HEK293 (cell line): ENCODE data around the gene WDR7.

ENCODE experiments used
- CTCF ChIA-PET: fragments of 350-600 bp; formaldehyde crosslinking; extraction: SDS; loops from one replicate; lab custom pipeline; 2021; ENCODE audit warnings: antibody characterized with exemption; lab: Yijun Ruan, JAX
- POLR2A ChIA-PET: fragments of 300-600 bp; formaldehyde crosslinking; extraction: SDS; loops from one replicate; lab custom pipeline; 2020; ENCODE audit warnings: antibody characterized with exemption, inconsistent platforms; lab: Yijun Ruan, JAX
- H3K27ac ChIP-seq: fragments of 200-500 bp; sonication (Bioruptor generic); 2 replicates; pipeline ENCODE4 v1.5.1; 2014; ENCODE audit warnings: low read depth, low read length, control low read depth, inconsistent platforms; ENCODE audit errors: extremely low read depth
- H3K36me3 ChIP-seq, 2 experiments: fragments of 200-500 bp in 1 of 2; sonication (Bioruptor generic) in 1 of 2; 1 replicate in 1 of 2; 2 replicates in 1 of 2; pipeline ENCODE4 v1.5.1; 2014 to 2017; ENCODE audit warnings: inconsistent platforms in 2 of 2, low read length in 2 of 2; ENCODE audit not compliant: control insufficient read depth in 2 of 2, insufficient read depth in 1 of 2
- H3K4me1 ChIP-seq: fragments of 200-500 bp; sonication (Bioruptor generic); 2 replicates; pipeline ENCODE4 v1.5.1; 2014; ENCODE audit warnings: mild to moderate bottlenecking, low read length, inconsistent platforms; ENCODE audit not compliant: control insufficient read depth, insufficient read depth
- H3K4me3 ChIP-seq: 2 replicates; pipeline ENCODE4 v1.5.1; 2011; ENCODE audit warnings: low read depth, mild to moderate bottlenecking, control low read depth, low read length, moderate library complexity
- H3K9me3 ChIP-seq: fragments of 200-500 bp; sonication (Bioruptor generic); 2 replicates; pipeline ENCODE4 v1.5.1; 2014; ENCODE audit warnings: low read depth, low read length, inconsistent platforms; ENCODE audit not compliant: control insufficient read depth, insufficient read depth
- FEZF1 ChIP-seq: fragments of 450-650 bp; formaldehyde crosslinking; IDR thresholded peaks from 2 replicates; pipeline ENCODE4 v1.5.1; 2016; ENCODE audit warnings: missing biosample characterization, missing genetic modification characterization
- GLIS1 ChIP-seq: fragments of 450-650 bp; formaldehyde crosslinking; IDR thresholded peaks from 2 replicates; pipeline ENCODE4 v1.5.1; 2016; ENCODE audit warnings: missing biosample characterization, missing genetic modification characterization
- HOXC10 ChIP-seq: sonication (generic); formaldehyde crosslinking; IDR thresholded peaks from 2 replicates; pipeline ENCODE4 v1.8.1; 2023; ENCODE audit warnings: mild to moderate bottlenecking, missing genetic modification reagents
- KLF17 ChIP-seq: fragments of 450-650 bp; formaldehyde crosslinking; IDR thresholded peaks from 2 replicates; pipeline ENCODE4 v1.5.1; 2016; ENCODE audit warnings: missing biosample characterization, missing genetic modification characterization
- MZF1 ChIP-seq: fragments of 450-650 bp; formaldehyde crosslinking; IDR thresholded peaks from 2 replicates; pipeline ENCODE4 v1.5.1; 2017; ENCODE audit warnings: missing biosample characterization, missing genetic modification characterization, borderline replicate concordance
- SP7 ChIP-seq: fragments of 450-650 bp; formaldehyde crosslinking; IDR thresholded peaks from 2 replicates; pipeline ENCODE4 v1.5.1; 2016; ENCODE audit warnings: missing biosample characterization, missing genetic modification characterization
- ZBTB49 ChIP-seq: fragments of 450-650 bp; formaldehyde crosslinking; IDR thresholded peaks from 2 replicates; pipeline ENCODE4 v1.5.1; 2016; ENCODE audit warnings: missing biosample characterization, missing genetic modification characterization, low read depth
- ZFP37 ChIP-seq: fragments of 450-650 bp; formaldehyde crosslinking; IDR thresholded peaks from 2 replicates; pipeline ENCODE4 v1.5.1; 2016; ENCODE audit warnings: missing biosample characterization, missing genetic modification characterization
- ZFP69B ChIP-seq: fragments of 450-650 bp; formaldehyde crosslinking; IDR thresholded peaks from 2 replicates; pipeline ENCODE4 v1.5.1; 2016; ENCODE audit warnings: missing biosample characterization, missing genetic modification characterization
- ZNF10 ChIP-seq: fragments of 450-650 bp; formaldehyde crosslinking; IDR thresholded peaks from 2 replicates; pipeline ENCODE4 v1.5.1; 2017; ENCODE audit warnings: missing biosample characterization, missing genetic modification characterization
- ZNF211 ChIP-seq: fragments of 450-650 bp; formaldehyde crosslinking; IDR thresholded peaks from 2 replicates; pipeline ENCODE4 v1.5.1; 2016; ENCODE audit warnings: low read depth, missing biosample characterization, missing genetic modification characterization
- ZNF214 ChIP-seq: fragments of 450-650 bp; formaldehyde crosslinking; IDR thresholded peaks from 2 replicates; pipeline ENCODE4 v1.5.1; 2017; ENCODE audit warnings: missing biosample characterization, mild to moderate bottlenecking, missing genetic modification characterization, borderline replicate concordance
- ZNF223 ChIP-seq: fragments of 450-650 bp; formaldehyde crosslinking; IDR thresholded peaks from 2 replicates; pipeline ENCODE4 v1.5.1; 2016; ENCODE audit warnings: missing biosample characterization, missing genetic modification characterization
- ZNF302 ChIP-seq: fragments of 450-650 bp; formaldehyde crosslinking; IDR thresholded peaks from 2 replicates; pipeline ENCODE4 v1.5.1; 2016; ENCODE audit warnings: missing biosample characterization, missing genetic modification characterization, low read depth
- ZNF324 ChIP-seq: fragments of 450-650 bp; formaldehyde crosslinking; IDR thresholded peaks from 2 replicates; pipeline ENCODE4 v1.5.1; 2016; ENCODE audit warnings: missing biosample characterization, missing genetic modification characterization
- ZNF404 ChIP-seq: fragments of 450-650 bp; formaldehyde crosslinking; IDR thresholded peaks from 2 replicates; pipeline ENCODE4 v1.5.1; 2017; ENCODE audit warnings: missing biosample characterization, missing genetic modification characterization
- ZNF416 ChIP-seq: fragments of 450-650 bp; formaldehyde crosslinking; IDR thresholded peaks from 2 replicates; pipeline ENCODE4 v1.5.1; 2016; ENCODE audit warnings: missing biosample characterization, missing genetic modification characterization
- ZNF521 ChIP-seq: fragments of 450-650 bp; formaldehyde crosslinking; IDR thresholded peaks from 2 replicates; pipeline ENCODE4 v1.5.1; 2017; ENCODE audit warnings: missing biosample characterization, mild to moderate bottlenecking, missing genetic modification characterization
- ZNF585B ChIP-seq: fragments of 450-650 bp; formaldehyde crosslinking; IDR thresholded peaks from 2 replicates; pipeline ENCODE4 v1.5.1; 2016; ENCODE audit warnings: missing biosample characterization, missing genetic modification characterization
- ZNF626 ChIP-seq: fragments of 450-650 bp; sonication (Bioruptor Pico); formaldehyde crosslinking; IDR thresholded peaks from 2 replicates; pipeline ENCODE4 v1.5.1; 2018; ENCODE audit warnings: missing biosample characterization, missing genetic modification characterization, inconsistent platforms
- ZNF664 ChIP-seq: fragments of 450-650 bp; formaldehyde crosslinking; IDR thresholded peaks from 2 replicates; pipeline ENCODE4 v1.5.1; 2016; ENCODE audit warnings: missing biosample characterization, missing genetic modification characterization
- ZNF747 ChIP-seq: fragments of 450-650 bp; formaldehyde crosslinking; IDR thresholded peaks from 2 replicates; pipeline ENCODE4 v1.5.1; 2016; ENCODE audit warnings: missing biosample characterization, missing genetic modification characterization
- ZNF776 ChIP-seq: fragments of 450-650 bp; formaldehyde crosslinking; IDR thresholded peaks from 2 replicates; pipeline ENCODE4 v1.5.0; 2017; ENCODE audit warnings: missing biosample characterization, missing genetic modification characterization, borderline replicate concordance
- ZNF830 ChIP-seq: fragments of 450-650 bp; IDR thresholded peaks from 2 replicates; pipeline ENCODE4 v1.5.0; 2018; ENCODE audit warnings: missing biosample characterization, missing genetic modification characterization, low read depth, mild to moderate bottlenecking, moderate library complexity

The WDR7 gene

GRCh38 chr18:56921896-56922480, 270.8 kb downstream of the WDR7 start:
- TF ChIP-seq SP7 (tag by site-specific recombination) (no peak), FEZF1 (tag by site-specific recombination) (no peak), KLF17 (tag by site-specific recombination) (no peak), ZNF747 (no peak), ZNF404 (tag by site-specific recombination) (no peak), ZNF211 (tag by site-specific recombination) (no peak), ZNF302 (tag by site-specific recombination) (no peak), ZNF223 (tag by site-specific recombination) (no peak), GLIS1 (tag by site-specific recombination) (no peak), ZNF626 (tag by site-specific recombination) (no peak), ZFP69B (tag by site-specific recombination) (no peak), ZNF776 (tag by site-specific recombination) (no peak), ZBTB49 (tag by site-specific recombination) (no peak)
- ChIA-PET POLR2A (no interaction called here), CTCF (no interaction called here)
- H3K4me3 ChIP-seq = no peak overlapping the region
- no peaks in the 10 kb centered on the region for H3K4me1 ChIP-seq
- H3K36me3 ChIP-seq = no peaks in the 10 kb centered on the region
- H3K27ac ChIP-seq = no peak overlapping the region
- no peaks in the 10 kb centered on the region for H3K9me3 ChIP-seq

- Histone ChIP-seq H3K9me3 (no peaks in the 10 kb centered on the region), H3K4me1 (no peaks in the 10 kb centered on the region), H3K4me3 (no peak overlapping the region), H3K27ac (no peak overlapping the region), H3K36me3 (no peaks in the 10 kb centered on the region)
- TF ChIP-seq ZNF585B (tag by site-specific recombination) (no peak), ZNF664 (tag by site-specific recombination) (no peak), ZNF324 (tag by site-specific recombination) (no peak), HOXC10 (no peak), ZNF214 (tag by site-specific recombination) (no peak), ZFP37 (tag by site-specific recombination) (no peak), ZNF521 (no peak), ZNF10 (tag by site-specific recombination) (no peak), ZNF416 (tag by site-specific recombination) (no peak), MZF1 (tag by site-specific recombination) (no peak), ZNF830 (no peak)
- CTCF ChIA-PET = interaction anchor here (0.7 to 1.7 kb wide), 2 partner anchors 14 to 407 kb away, joined by 3 to 4 read pairs; no protein-coding TSS in a partner anchor
- POLR2A ChIA-PET = interaction anchor here (0.6 kb wide), 1 partner anchor 23 kb away, joined by 3 read pairs; no protein-coding TSS in a partner anchor
Measured at GRCh38 chr18:56926734-56927133, 275.6 kb downstream of the WDR7 start.
